CD14-positive monocyte (primary cell): ENCODE results near the gene BRIP1. TPM values are rescaled to one million over a fixed set of nuclear protein-coding genes. Genes with fewer than 3 reads are reported as not detected.

Experiments
- DNase-seq, 3 donors: peaks; one replicate each; pipeline ENCODE4 v3.0.0-alpha.2; 2011 to 2022
- H2AFZ ChIP-seq: 2 replicates; pipeline ENCODE4 v1.6.0; 2012; ENCODE audit warnings: mild to moderate bottlenecking, low read depth, low read length, inconsistent platforms; ENCODE audit not compliant: insufficient read depth, poor library complexity, severe bottlenecking
- H3K27ac ChIP-seq, 2 donors: 1 replicate in 1 of 2; 2 replicates in 1 of 2; pipeline ENCODE4 v1.5.1; 2012 to 2013; ENCODE audit warnings: low read length in 2 of 2, control low read depth in 1 of 2, inconsistent platforms in 1 of 2, low read depth in 1 of 2, mild to moderate bottlenecking in 1 of 2
- H3K27me3 ChIP-seq, 2 donors: one replicate each; pipeline versions ENCODE4 v1.6.0 to v1.6.1; 2011 to 2013; ENCODE audit warnings: low read length in 2 of 2; ENCODE audit not compliant: control insufficient read depth in 2 of 2, insufficient read depth in 2 of 2
- H3K36me3 ChIP-seq, 2 donors: replicated peaks in 1 of 2; 1 replicate in 1 of 2; 2 replicates in 1 of 2; pipeline versions ENCODE4 v1.5.1 to v1.6.1; 2012 to 2013; ENCODE audit warnings: low read length in 2 of 2, control low read depth in 1 of 2, inconsistent platforms in 1 of 2, mild to moderate bottlenecking in 1 of 2; ENCODE audit not compliant: insufficient read depth in 2 of 2, control insufficient read depth in 1 of 2
- H3K4me1 ChIP-seq, 2 donors: 1 replicate in 1 of 2; 2 replicates in 1 of 2; pipeline versions ENCODE4 v1.5.1 to v1.6.1; 2012 to 2013; ENCODE audit warnings: low read length in 2 of 2, control low read depth in 1 of 2, inconsistent platforms in 1 of 2, mild to moderate bottlenecking in 1 of 2, moderate library complexity in 1 of 2; ENCODE audit not compliant: insufficient read depth in 2 of 2, control insufficient read depth in 1 of 2
- H3K4me2 ChIP-seq: replicated peaks from 2 replicates; pipeline ENCODE3; 2012; ENCODE audit warnings: low read length, moderate library complexity, mild to moderate bottlenecking; ENCODE audit not compliant: poor library complexity, severe bottlenecking; ENCODE audit errors: extremely low read depth
- H3K4me3 ChIP-seq, 3 experiments: fragments of 200-600 bp in 1 of 3; sonication (generic) in 1 of 3; replicated peaks in 1 of 3; 1 replicate in 2 of 3; 2 replicates in 1 of 3; pipeline ENCODE4 v1.5.1; 2011 to 2013; ENCODE audit warnings: low read length in 3 of 3, mild to moderate bottlenecking in 3 of 3, control low read depth in 2 of 3, low read depth in 2 of 3, inconsistent platforms in 1 of 3, moderate library complexity in 1 of 3
- H3K79me2 ChIP-seq: 2 replicates; pipeline ENCODE4 v1.6.0; 2012; ENCODE audit warnings: mild to moderate bottlenecking, control low read depth, inconsistent platforms, low read length, moderate library complexity; ENCODE audit not compliant: insufficient read depth
- H3K9ac ChIP-seq: 2 replicates; pipeline ENCODE4 v1.6.0; 2017; ENCODE audit warnings: low read length, mild to moderate bottlenecking; ENCODE audit not compliant: insufficient read depth, poor library complexity, severe bottlenecking
- H3K9me3 ChIP-seq, 2 donors: replicated peaks in 1 of 2; 1 replicate in 1 of 2; 2 replicates in 1 of 2; pipeline versions ENCODE4 v1.5.1 to v1.6.1; 2012 to 2013; ENCODE audit warnings: low read length in 2 of 2, control low read depth in 1 of 2; ENCODE audit not compliant: control insufficient read depth in 1 of 2, insufficient read depth in 1 of 2
- H4K20me1 ChIP-seq: 2 replicates; pipeline ENCODE4 v1.6.0; 2012; ENCODE audit warnings: mild to moderate bottlenecking, low read length, control low read depth, moderate library complexity; ENCODE audit not compliant: insufficient read depth
- H3K27ac Mint-ChIP-seq, 7 donors: one replicate each; pipeline ENCODE4 v1.8.0; 2020; ENCODE audit warnings: mild to moderate bottlenecking in 7 of 7, mixed read lengths in 7 of 7, moderate library complexity in 6 of 7, inconsistent platforms in 2 of 7
- H3K27me3 Mint-ChIP-seq, 3 donors: one replicate each; pipeline ENCODE4 v1.8.0; 2021 to 2022; ENCODE audit warnings: low read depth in 3 of 3, mild to moderate bottlenecking in 3 of 3, mixed read lengths in 3 of 3, moderate library complexity in 3 of 3, inconsistent platforms in 1 of 3
- H3K36me3 Mint-ChIP-seq, 2 donors: one replicate each; pipeline ENCODE4 v1.8.0; 2020; ENCODE audit warnings: mixed read lengths in 2 of 2, inconsistent platforms in 1 of 2, mild to moderate bottlenecking in 1 of 2
- H3K4me1 Mint-ChIP-seq: one replicate; pipeline ENCODE4 v1.8.0; 2020; ENCODE audit warnings: mild to moderate bottlenecking, mixed read lengths
- H3K4me3 Mint-ChIP-seq, 2 donors: one replicate each; pipeline ENCODE4 v1.8.0; 2020; ENCODE audit warnings: mild to moderate bottlenecking in 2 of 2, mixed read lengths in 2 of 2, moderate library complexity in 1 of 2
- H3K9me3 Mint-ChIP-seq, 7 donors: one replicate each; pipeline ENCODE4 v1.8.0; 2020 to 2022; ENCODE audit warnings: mixed read lengths in 7 of 7, mild to moderate bottlenecking in 6 of 7, moderate library complexity in 6 of 7, inconsistent platforms in 2 of 7
- CTCF ChIP-seq: fragments of 200-600 bp; IDR thresholded peaks from one replicate; pipeline ENCODE4 v1.8.0; 2022; ENCODE audit warnings: antibody characterized with exemption, mild to moderate bottlenecking
- WGBS: methylation state at CpG from one replicate; pipeline ENCODE4 v1.1.5; 2013; ENCODE audit warnings: missing lambda C conversion rate; ENCODE audit not compliant: insufficient coverage; 5-methylcytosine and 5-hydroxymethylcytosine counted together
- intact Hi-C, 2 donors: fragments of 100-400 bp; cut with micrococcal nuclease; formaldehyde crosslinking; loops; one replicate each; pipeline versions ENCODE4 v1.15.0 to v1.15.1; 2023
- polyA plus RNA-seq, 3 donors: library from polyadenylated mRNA; depleted of rRNA in 1 of 3; unstranded in 2 of 3; stranded (reverse) in 1 of 3; fragments of 300-500 nt in 2 of 3; fragments of >200 nt in 1 of 3; fragmentation: Illumina TruSeq in 2 of 3; gene quantifications; 1 replicate in 2 of 3; 2 replicates in 1 of 3; pipeline ENCODE4 v1.2.3, GENCODE V29; 2012 to 2021

Gene BRIP1
- polyA plus RNA-seq, 3 donors = 0.11 to 0.12 TPM; not detected in 1

GRCh38 chr17:61877837-61878236, 14.5 kb upstream of the BRIP1 start:
- no peak overlapping the region for H3K27ac Mint-ChIP-seq
- no peaks in the 10 kb centered on the region for H3K79me2 ChIP-seq
- no peak overlapping the region for H3K9ac ChIP-seq
- H3K4me1 Mint-ChIP-seq = no peaks in the 10 kb centered on the region
- no peak for DNase-seq
- 100% methylated on average over 1 of the region's 2 CpGs for WGBS
- no peak overlapping the region for H3K4me3 Mint-ChIP-seq
- H3K4me3 ChIP-seq = no peak overlapping the region
- H3K27ac ChIP-seq = no peak overlapping the region
- H3K4me1 ChIP-seq = no peaks in the 10 kb centered on the region
- no peak for TF ChIP-seq CTCF
- peaks cover 34 to 99% of the 10 kb centered on the region in 2 donors for H3K36me3 ChIP-seq
- no peak overlapping the region for H3K4me2 ChIP-seq
- peaks cover 50 to 81% of the 10 kb centered on the region in 2 donors for H3K36me3 Mint-ChIP-seq
- intact Hi-C loops = no loop called here
- H3K27me3 ChIP-seq = no peaks in the 10 kb centered on the region
- peaks cover 0 to 2% (median 0%) of the 10 kb centered on the region in 3 donors for H3K27me3 Mint-ChIP-seq
- no peaks in the 10 kb centered on the region for H3K9me3 Mint-ChIP-seq
- H2AFZ ChIP-seq = no peak overlapping the region
- no peaks in the 10 kb centered on the region for H4K20me1 ChIP-seq
- no peaks in the 10 kb centered on the region for H3K9me3 ChIP-seq

GRCh38 chr17:61875804-61876203, 12.5 kb upstream of the BRIP1 start:
- no CpG with 5 or more reads among the region's 3 CpGs for WGBS
- H3K27ac ChIP-seq = no peak overlapping the region
- Mint-ChIP-seq H3K4me1 (no peaks in the 10 kb centered on the region), H3K27me3 (peaks cover 0 to 2% (median 0%) of the 10 kb centered on the region in 3 donors), H3K36me3 (peaks cover 48 to 70% of the 10 kb centered on the region in 2 donors), H3K9me3 (no peaks in the 10 kb centered on the region), H3K27ac (peak overlapping the region in 1 of 7 donors; percentile 37), H3K4me3 (no peak overlapping the region)
- intact Hi-C loops = no loop called here
- no peaks in the 10 kb centered on the region for H3K9me3 ChIP-seq
- no peaks in the 10 kb centered on the region for H3K79me2 ChIP-seq
- H4K20me1 ChIP-seq = no peaks in the 10 kb centered on the region
- no peak overlapping the region for H3K9ac ChIP-seq
- peaks cover 44 to 97% of the 10 kb centered on the region in 2 donors for H3K36me3 ChIP-seq
- no peaks in the 10 kb centered on the region for H3K27me3 ChIP-seq
- no peak for DNase-seq
- no peak for TF ChIP-seq CTCF
- H3K4me3 ChIP-seq = no peak overlapping the region
- H3K4me2 ChIP-seq = no peak overlapping the region
- H3K4me1 ChIP-seq = no peaks in the 10 kb centered on the region
- no peak overlapping the region for H2AFZ ChIP-seq
